ENCODE data around the gene LTBP1.

DNA sequence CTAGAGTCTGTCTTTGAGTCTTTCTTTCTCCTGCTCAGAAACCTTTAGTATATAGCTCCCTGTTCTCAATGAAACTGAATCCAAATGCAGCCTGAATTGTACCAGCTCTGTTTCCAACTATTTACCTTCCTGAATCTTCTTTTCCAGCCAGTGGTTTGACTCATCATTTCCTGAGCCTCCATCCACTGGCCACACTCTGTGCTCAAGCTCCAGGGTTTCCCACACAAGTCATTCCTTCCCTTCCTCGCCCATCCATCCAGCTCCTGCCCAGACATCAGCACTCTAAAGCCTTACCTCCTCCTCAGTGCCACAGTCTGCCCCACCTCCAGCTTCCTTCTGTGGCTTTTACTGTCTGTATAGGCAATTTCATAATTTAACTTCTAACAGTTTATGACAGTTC, 296.1 kb downstream of the LTBP1 start:
- TF ChIP-seq POLR2AphosphoS5 (IDR thresholded peaks at IDR 0.05) (no peak), POLR2A (IDR thresholded peaks at IDR 0.05) (no peak), EP300 (IDR thresholded peaks at IDR 0.05; ENCODE audit: low read depth) (no peak)
- TF ChIP-seq, protein P1, sequence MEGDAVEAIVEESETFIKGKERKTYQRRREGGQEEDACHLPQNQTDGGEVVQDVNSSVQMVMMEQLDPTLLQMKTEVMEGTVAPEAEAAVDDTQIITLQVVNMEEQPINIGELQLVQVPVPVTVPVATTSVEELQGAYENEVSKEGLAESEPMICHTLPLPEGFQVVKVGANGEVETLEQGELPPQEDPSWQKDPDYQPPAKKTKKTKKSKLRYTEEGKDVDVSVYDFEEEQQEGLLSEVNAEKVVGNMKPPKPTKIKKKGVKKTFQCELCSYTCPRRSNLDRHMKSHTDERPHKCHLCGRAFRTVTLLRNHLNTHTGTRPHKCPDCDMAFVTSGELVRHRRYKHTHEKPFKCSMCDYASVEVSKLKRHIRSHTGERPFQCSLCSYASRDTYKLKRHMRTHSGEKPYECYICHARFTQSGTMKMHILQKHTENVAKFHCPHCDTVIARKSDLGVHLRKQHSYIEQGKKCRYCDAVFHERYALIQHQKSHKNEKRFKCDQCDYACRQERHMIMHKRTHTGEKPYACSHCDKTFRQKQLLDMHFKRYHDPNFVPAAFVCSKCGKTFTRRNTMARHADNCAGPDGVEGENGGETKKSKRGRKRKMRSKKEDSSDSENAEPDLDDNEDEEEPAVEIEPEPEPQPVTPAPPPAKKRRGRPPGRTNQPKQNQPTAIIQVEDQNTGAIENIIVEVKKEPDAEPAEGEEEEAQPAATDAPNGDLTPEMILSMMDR (IDR thresholded peaks at IDR 0.05): no peak

Data from transverse colon (tissue), 4 donors.